Measurements from ENCODE around the gene PLEKHG5.

DNA sequence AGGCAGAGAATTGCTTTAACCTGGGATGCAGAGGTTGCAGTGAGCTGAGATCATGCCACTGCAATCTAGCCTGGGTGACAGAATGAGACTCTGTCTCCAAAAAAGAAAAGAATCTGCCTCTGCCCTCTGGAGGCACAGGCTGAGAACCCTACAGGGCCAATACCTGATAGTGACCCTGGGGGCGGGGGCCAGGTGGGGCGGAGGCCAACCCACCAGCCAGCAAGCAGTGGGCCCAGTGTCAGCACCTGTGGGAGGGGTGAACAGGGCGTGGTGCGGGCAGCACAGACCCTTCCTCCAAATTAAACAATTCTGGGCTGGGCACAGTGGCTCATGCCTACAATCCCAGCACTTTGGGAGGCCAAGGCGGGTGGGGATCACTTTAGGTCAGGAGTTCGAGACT lies 19.0 kb upstream of the PLEKHG5 start:
- TF ChIP-seq, protein P1, sequence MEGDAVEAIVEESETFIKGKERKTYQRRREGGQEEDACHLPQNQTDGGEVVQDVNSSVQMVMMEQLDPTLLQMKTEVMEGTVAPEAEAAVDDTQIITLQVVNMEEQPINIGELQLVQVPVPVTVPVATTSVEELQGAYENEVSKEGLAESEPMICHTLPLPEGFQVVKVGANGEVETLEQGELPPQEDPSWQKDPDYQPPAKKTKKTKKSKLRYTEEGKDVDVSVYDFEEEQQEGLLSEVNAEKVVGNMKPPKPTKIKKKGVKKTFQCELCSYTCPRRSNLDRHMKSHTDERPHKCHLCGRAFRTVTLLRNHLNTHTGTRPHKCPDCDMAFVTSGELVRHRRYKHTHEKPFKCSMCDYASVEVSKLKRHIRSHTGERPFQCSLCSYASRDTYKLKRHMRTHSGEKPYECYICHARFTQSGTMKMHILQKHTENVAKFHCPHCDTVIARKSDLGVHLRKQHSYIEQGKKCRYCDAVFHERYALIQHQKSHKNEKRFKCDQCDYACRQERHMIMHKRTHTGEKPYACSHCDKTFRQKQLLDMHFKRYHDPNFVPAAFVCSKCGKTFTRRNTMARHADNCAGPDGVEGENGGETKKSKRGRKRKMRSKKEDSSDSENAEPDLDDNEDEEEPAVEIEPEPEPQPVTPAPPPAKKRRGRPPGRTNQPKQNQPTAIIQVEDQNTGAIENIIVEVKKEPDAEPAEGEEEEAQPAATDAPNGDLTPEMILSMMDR (conservative IDR thresholded peaks at IDR 0.05; ENCODE audit: low read depth, low read length): no peak
- no peak for TF ChIP-seq EZH2 (IDR thresholded peaks at IDR 0.05; ENCODE audit: low read length, unreplicated experiment)

All from PC-3 (cell line).